Jurkat, Clone E6-1 (cell line): ENCODE data around the gene KCTD14. TPM values are rescaled to one million over a fixed set of nuclear protein-coding genes. Genes with fewer than 3 reads are reported as not detected.
"Not testable (repeated sequence)": the region's sequence is repeated elsewhere in the genome, so short reads cannot be mapped to it uniquely, and the experiment has no call there.

Experiments
- DNase-seq: peaks from one replicate; pipeline ENCODE4 v3.0.0-alpha.2; 2011; ENCODE audit warnings: low read depth, low spot score
- H3K4me3 ChIP-seq: 2 replicates; pipeline ENCODE4 v1.5.1; 2011; ENCODE audit warnings: mild to moderate bottlenecking, low read length, control low read depth, moderate library complexity
- polyA plus RNA-seq: library from polyadenylated mRNA; unstranded; fragments of >200 nt; gene quantifications from one replicate; pipeline ENCODE4 v1.2.1, GENCODE V29; 2012; ENCODE audit warnings: missing spikeins; ENCODE audit not compliant: insufficient read length, insufficient read depth

Gene KCTD14
- not detected for polyA plus RNA-seq

GRCh38 chr11:78022397-78023396, at the start of gene KCTD14:
KCTD14 (minus strand) TSS chr11:78023276; CDS start chr11:78023249, 27 bp downstream.
- DNase-seq, result no peak
- H3K4me3 ChIP-seq, result no peak within 1 kb of the TSS

GRCh38 chr11:78072455-78072854, 49.4 kb upstream of the KCTD14 start:
- DNase-seq, result no peak
- no peak overlapping the region for H3K4me3 ChIP-seq

GRCh38 chr11:78071717-78072116, 48.6 kb upstream of the KCTD14 start:
- H3K4me3 ChIP-seq, result no peak overlapping the region

GRCh38 chr11:78070621-78071020, 47.5 kb upstream of the KCTD14 start:
- H3K4me3 ChIP-seq, result no peak overlapping the region
- no peak for DNase-seq

More at GRCh38 chr11:78071717-78072116, 48.6 kb upstream of the KCTD14 start:
- no peak for DNase-seq

GRCh38 chr11:78069465-78069864, 46.4 kb upstream of the KCTD14 start:
- DNase-seq, result no peak
- H3K4me3 ChIP-seq, result no peak overlapping the region

- no peak for DNase-seq
- no peak overlapping the region for H3K4me3 ChIP-seq
Observed at GRCh38 chr11:78067704-78068103, 44.6 kb upstream of the KCTD14 start.

GRCh38 chr11:78066471-78066870, 43.4 kb upstream of the KCTD14 start:
- no peak for DNase-seq
- no peak overlapping the region for H3K4me3 ChIP-seq

GRCh38 chr11:78065203-78065602, 42.1 kb upstream of the KCTD14 start:
- no peak overlapping the region for H3K4me3 ChIP-seq
- no peak for DNase-seq

GRCh38 chr11:78063440-78064181, 40.5 kb upstream of the KCTD14 start, which contains the start of gene THRSP:
THRSP (plus strand) TSS chr11:78063861; CDS start chr11:78063882, 21 bp downstream.
- no peak within 1 kb of the TSS for H3K4me3 ChIP-seq
- no peak for DNase-seq

- no peak for DNase-seq
Observed at GRCh38 chr11:78062671-78063070, 39.6 kb upstream of the KCTD14 start.

GRCh38 chr11:78061921-78062311, 38.8 kb upstream of the KCTD14 start:
- no peak overlapping the region for H3K4me3 ChIP-seq
- no peak for DNase-seq

More at GRCh38 chr11:78062671-78063070, 39.6 kb upstream of the KCTD14 start:
- no peak overlapping the region for H3K4me3 ChIP-seq

- DNase-seq, result no peak
- no peak overlapping the region for H3K4me3 ChIP-seq
Observed at GRCh38 chr11:78061088-78061920, 38.2 kb upstream of the KCTD14 start.

- DNase-seq, result no peak
- H3K4me3 ChIP-seq, result no peak overlapping the region
Observed at GRCh38 chr11:78060533-78060932, 37.5 kb upstream of the KCTD14 start.

- not testable (repeated sequence) for DNase-seq, H3K4me3 ChIP-seq
Observed at GRCh38 chr11:78059749-78060328, 36.8 kb upstream of the KCTD14 start.

- H3K4me3 ChIP-seq, result no peak overlapping the region
- DNase-seq, result no peak
Observed at GRCh38 chr11:78057462-78058055, 34.5 kb upstream of the KCTD14 start.

GRCh38 chr11:78056093-78056492, 33.0 kb upstream of the KCTD14 start:
- H3K4me3 ChIP-seq, result no peak overlapping the region
- DNase-seq, result no peak

GRCh38 chr11:78054971-78055370, 31.9 kb upstream of the KCTD14 start:
- DNase-seq, result no peak
- no peak overlapping the region for H3K4me3 ChIP-seq
